Measurements from ENCODE around the gene MGAT4C. TPM values are rescaled to one million over a fixed set of nuclear protein-coding genes. Genes with fewer than 3 reads are reported as not detected.

MGAT4C gene
- polyA plus RNA-seq, 1 donor (not counting 4 experiments of a cell fraction or from before 2014, with no cell fraction given): not detected

- FAIRE-seq: no peak
- Histone ChIP-seq H3K4me2 (ENCODE audit: control insufficient read depth, extremely low read depth, insufficient read depth, low read depth, low read length) (no peak overlapping the region), H4K20me1 (ENCODE audit: control insufficient read depth, extremely low read depth, insufficient read depth, low read length) (no peaks in the 10 kb centered on the region)
Measured at GRCh38 chr12:86052921-86053320, 203.3 kb downstream of the MGAT4C start.

GRCh38 chr12:86050010-86050409 is 206.2 kb downstream of the MGAT4C start:
- H3K4me1 ChIP-seq (ENCODE audit: control insufficient read depth, extremely low read depth, insufficient read depth, low read length): no peaks in the 10 kb centered on the region
- H3K27ac ChIP-seq (ENCODE audit: control insufficient read depth, insufficient read depth, low read length): no peak overlapping the region
- H3K9me1 ChIP-seq (ENCODE audit: control insufficient read depth, extremely low read depth, insufficient read depth, low read length): no peaks in the 10 kb centered on the region
- no peak overlapping the region for H3K4me2 ChIP-seq (ENCODE audit: control insufficient read depth, extremely low read depth, insufficient read depth, low read depth, low read length)
- DNase-seq (ENCODE audit: low read depth, low spot score): no peak
- H2AFZ ChIP-seq (ENCODE audit: control insufficient read depth, low read length): no peak overlapping the region
- H3K4me3 ChIP-seq (ENCODE audit: control insufficient read depth in 2 of 3, extremely low read depth in 1 of 3, insufficient read depth in 2 of 3, low read depth in 1 of 3, low read length in 3 of 3): no peak overlapping the region
- TF ChIP-seq EZH2 (IDR thresholded peaks at IDR 0.05; ENCODE audit: low read length): no peak
- no peak for TF ChIP-seq CTCF (optimal IDR thresholded peaks at IDR 0.05 in 1 of 3, IDR thresholded peaks at IDR 0.05 in 1 of 3, conservative IDR thresholded peaks at IDR 0.05 in 1 of 3; ENCODE audit: extremely low read depth in 1 of 3, insufficient read depth in 2 of 3, low read length in 3 of 3)
- FAIRE-seq: no peak
- H4K20me1 ChIP-seq (ENCODE audit: control insufficient read depth, extremely low read depth, insufficient read depth, low read length): no peaks in the 10 kb centered on the region
- no peaks in the 10 kb centered on the region for H3K27me3 ChIP-seq (ENCODE audit: control insufficient read depth, extremely low read depth, insufficient read depth, low read length)
- no peaks in the 10 kb centered on the region for H3K36me3 ChIP-seq (ENCODE audit: control insufficient read depth in 2 of 2, extremely low read depth in 1 of 2, insufficient read depth in 2 of 2, low read length in 2 of 2)
- H3K9me3 ChIP-seq (ENCODE audit: control insufficient read depth, low read depth, low read length): no peaks in the 10 kb centered on the region
- H3K9ac ChIP-seq (ENCODE audit: control insufficient read depth, extremely low read depth, insufficient read depth, low read length): no peak overlapping the region
- dilution Hi-C loops (cut with MboI; ENCODE audit: extremely low pct_ligation_motif_present, low sequenced_read_pairs): no loop called here
- H3K79me2 ChIP-seq (ENCODE audit: control insufficient read depth, insufficient read depth, low read length): no peaks in the 10 kb centered on the region

More at GRCh38 chr12:86052921-86053320, 203.3 kb downstream of the MGAT4C start:
- H3K27me3 ChIP-seq (ENCODE audit: control insufficient read depth, extremely low read depth, insufficient read depth, low read length): no peaks in the 10 kb centered on the region
- TF ChIP-seq EZH2 (IDR thresholded peaks at IDR 0.05; ENCODE audit: low read length) (no peak), CTCF (optimal IDR thresholded peaks at IDR 0.05 in 1 of 3, IDR thresholded peaks at IDR 0.05 in 1 of 3, conservative IDR thresholded peaks at IDR 0.05 in 1 of 3; ENCODE audit: extremely low read depth in 1 of 3, insufficient read depth in 2 of 3, low read length in 3 of 3) (no peak)
- no peak overlapping the region for H3K9ac ChIP-seq (ENCODE audit: control insufficient read depth, extremely low read depth, insufficient read depth, low read length)
- H3K36me3 ChIP-seq (ENCODE audit: control insufficient read depth in 2 of 2, extremely low read depth in 1 of 2, insufficient read depth in 2 of 2, low read length in 2 of 2): no peaks in the 10 kb centered on the region
- no peaks in the 10 kb centered on the region for H3K9me3 ChIP-seq (ENCODE audit: control insufficient read depth, low read depth, low read length)
- DNase-seq (ENCODE audit: low read depth, low spot score): no peak
- H3K27ac ChIP-seq (ENCODE audit: control insufficient read depth, insufficient read depth, low read length): no peak overlapping the region
- H3K4me1 ChIP-seq (ENCODE audit: control insufficient read depth, extremely low read depth, insufficient read depth, low read length): no peaks in the 10 kb centered on the region
- H3K9me1 ChIP-seq (ENCODE audit: control insufficient read depth, extremely low read depth, insufficient read depth, low read length): no peaks in the 10 kb centered on the region
- dilution Hi-C loops (cut with MboI; ENCODE audit: extremely low pct_ligation_motif_present, low sequenced_read_pairs): no loop called here
- H3K79me2 ChIP-seq (ENCODE audit: control insufficient read depth, insufficient read depth, low read length): no peaks in the 10 kb centered on the region
- no peak overlapping the region for H2AFZ ChIP-seq (ENCODE audit: control insufficient read depth, low read length)
- H3K4me3 ChIP-seq (ENCODE audit: control insufficient read depth in 2 of 3, extremely low read depth in 1 of 3, insufficient read depth in 2 of 3, low read depth in 1 of 3, low read length in 3 of 3): no peak overlapping the region
